HG02870 (cell line): ENCODE results near the gene GDF10.

Experiments used
- ATAC-seq: cut with Tn5 transposase; IDR thresholded peaks from one replicate; pipeline ENCODE4 v1.9.1; 2021; ENCODE audit warnings: mild to moderate bottlenecking, moderate library complexity; ENCODE audit not compliant: unreplicated experiment

GDF10 gene

DNA sequence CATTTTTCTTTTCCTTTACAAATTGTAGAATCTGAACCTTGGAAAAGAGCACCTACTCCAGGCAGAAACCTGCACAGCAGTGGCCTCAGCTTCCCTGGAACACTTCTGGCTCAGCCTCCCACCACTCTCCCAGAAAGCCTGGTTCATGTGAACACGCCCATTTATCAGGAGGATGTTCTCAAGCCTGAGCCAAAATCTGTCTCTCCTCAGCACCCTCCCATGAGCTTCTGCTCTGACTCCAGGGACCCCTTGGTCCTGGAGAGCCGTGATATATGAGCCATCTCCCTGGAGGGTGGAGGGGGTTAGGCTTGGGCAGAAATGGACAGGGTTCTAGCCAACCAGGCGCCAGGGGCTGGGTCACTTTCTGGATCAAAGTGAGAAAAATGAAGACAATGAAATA lies 32.4 kb downstream of the GDF10 start:
- no peak for ATAC-seq

DNA sequence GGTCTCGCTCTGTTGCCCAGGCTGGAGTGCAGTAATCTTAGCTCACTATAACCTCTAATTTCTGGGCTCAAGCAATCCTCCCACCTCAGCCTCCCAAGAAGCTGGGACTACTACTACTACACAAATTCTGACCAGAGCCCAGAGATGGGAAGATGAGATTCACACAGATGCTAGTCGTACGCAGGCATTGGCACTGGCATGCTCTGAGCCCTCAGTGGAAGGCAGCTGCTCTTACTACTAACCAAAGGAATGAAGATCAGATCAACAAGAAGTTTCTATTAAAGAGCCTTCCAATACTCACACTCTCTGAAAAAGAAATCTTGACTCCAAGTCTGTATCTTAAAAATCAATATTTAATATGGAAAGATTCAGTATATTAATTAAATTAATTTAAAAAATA lies 32.9 kb downstream of the GDF10 start:
- no peak for ATAC-seq

DNA sequence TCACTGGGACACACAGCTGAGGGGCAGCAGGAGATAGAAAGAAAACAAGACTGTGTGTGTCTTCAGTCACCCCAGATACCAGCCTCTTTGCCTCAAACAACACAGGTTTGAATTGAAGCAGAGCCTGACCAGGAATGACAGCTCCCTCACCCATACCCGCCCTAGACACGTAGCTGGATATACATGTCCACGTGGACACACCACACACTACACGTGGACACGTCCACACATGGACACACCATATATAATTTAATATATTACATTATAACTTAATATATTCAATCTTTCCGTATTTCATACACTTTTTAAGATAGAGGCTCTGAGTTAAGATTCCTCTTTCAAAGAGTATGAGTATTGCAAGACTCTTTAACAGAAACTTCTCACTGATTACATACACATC lies 33.5 kb downstream of the GDF10 start:
- no peak for ATAC-seq

DNA sequence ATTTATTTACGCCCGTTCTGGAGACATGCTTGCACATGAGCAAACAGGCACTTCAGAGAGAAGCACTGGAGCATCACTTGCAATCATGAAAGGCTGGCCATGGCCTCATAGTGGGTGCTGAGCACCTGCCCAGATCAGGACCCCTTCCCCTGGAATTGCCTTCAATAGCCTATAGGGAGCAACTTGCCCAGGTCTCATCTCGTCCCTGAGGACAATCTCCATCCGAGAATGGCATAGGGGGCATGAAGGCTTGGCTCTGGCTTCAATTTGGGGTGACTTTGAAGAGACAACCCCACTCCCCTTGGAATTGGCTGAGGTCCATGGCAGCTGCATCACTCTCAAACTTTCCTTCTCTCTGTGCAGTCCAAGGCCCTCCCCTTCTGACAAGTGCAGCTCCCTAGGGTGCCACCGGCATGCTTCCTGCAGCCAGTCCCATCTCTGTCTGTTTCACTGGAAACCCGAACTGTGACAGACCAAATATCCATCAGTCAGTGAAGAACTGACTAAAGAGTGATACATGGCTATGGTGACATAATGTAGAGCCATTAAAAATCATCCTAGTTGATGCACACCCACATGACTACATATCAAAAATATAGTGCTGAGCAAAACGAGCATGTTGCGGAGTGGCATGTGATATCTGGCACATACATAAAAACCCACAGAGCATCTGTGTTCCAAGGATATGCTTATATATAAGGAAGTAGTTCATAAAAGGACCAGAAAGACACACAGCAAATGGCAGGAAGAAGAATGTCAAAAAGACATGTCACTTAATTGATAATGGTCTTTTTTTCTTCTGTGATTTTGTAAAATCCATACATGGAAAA lies 34.7 kb downstream of the GDF10 start:
- ATAC-seq = no peak

DNA sequence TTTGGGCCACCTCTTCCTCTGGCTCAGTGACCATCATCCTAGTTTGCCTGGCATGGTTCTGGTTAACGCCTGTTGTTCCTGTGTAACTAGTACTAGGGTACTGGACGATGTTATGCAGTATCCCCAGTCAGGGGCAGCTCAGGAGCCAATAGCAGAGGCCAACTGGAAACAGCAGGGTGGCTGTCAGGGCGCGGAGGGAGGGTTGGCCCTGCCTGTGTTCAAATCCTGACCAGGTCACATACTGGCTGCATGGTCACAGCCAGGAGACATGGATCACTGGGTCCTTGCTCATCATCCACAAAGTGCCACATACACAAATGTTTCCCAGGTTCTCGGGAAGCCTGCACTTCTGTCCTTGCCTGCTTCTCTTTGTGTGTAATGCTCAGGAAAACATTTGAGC lies 35.9 kb downstream of the GDF10 start:
- no peak for ATAC-seq

DNA sequence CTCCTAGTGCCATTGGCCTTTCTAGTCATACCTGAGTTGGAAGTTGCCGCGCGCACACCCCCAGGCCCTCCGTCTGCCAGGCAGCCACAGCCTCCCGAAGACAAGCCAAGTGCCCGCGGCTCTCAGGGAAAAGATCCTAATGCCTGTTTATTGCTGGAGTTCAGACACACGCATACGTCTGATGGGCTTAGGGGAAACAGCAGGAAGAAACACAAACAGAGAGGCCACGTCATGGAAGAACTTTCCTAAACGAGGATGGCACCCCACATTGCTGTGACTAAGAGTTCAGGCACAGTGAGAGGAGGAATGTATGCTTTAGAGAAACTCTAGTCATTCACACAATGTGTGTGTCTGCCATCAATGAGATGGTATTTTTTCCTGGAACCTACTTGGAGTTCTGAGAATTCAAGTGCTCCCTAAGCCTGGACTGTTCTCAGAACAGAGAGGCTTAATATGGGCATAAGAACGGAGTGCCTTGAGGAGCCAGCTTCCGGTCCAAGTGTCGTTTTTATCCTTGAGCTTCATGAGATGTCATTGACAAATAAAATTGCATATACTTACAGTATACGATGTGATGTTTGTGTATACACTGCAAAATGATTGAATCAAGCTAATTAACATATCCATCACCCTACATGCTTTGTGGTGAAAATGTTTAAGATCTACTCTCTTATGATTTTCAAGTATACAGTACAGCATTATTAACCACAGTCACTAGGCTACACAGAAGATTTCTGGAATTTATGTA lies 36.6 kb downstream of the GDF10 start:
- no peak for ATAC-seq

DNA sequence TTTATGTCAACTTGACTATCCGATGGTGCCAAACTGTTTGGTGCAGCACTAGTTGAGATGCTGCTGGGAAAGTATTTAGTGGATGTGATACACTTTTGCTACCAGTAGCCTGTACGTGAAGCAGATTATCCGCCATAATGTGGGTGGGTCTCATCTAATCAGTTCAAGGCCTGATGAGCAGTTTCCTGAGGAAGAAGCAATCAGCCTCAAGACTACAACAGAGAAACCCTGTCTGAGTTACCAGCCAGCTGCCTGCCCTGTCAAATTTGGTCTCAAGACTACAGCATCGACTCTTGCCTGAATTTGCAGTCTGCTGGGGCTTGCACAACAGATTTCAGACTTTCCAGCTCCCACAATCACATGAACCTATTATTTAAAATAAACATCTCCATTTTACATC lies 37.3 kb downstream of the GDF10 start:
- no peak for ATAC-seq

DNA sequence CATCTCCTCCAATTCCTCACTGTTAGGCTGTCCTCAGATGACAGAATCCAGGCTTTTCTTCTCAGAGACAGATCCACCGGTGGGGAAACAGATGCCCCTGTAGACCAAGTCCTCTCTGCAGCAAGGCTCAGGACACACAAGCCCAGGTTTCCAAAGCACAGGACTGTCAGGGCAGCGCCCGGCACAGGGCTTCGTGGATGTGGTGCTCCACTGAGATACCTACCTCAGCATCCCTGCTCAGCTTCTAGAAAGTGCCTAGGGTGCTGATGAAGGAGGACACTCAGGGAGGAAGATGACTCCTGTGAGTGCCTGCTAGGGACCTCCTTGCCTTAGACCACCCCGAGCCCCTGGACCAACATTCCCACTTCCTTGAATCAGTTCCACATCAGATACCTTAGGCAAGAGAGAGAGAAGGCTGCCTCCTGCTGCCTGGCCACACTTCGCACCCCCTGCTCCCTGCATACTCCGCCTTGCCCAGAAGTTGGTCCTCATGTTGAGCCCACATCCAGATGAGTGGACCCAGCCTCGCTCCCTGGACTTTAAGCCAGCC lies 39.3 kb downstream of the GDF10 start:
- ATAC-seq = no peak

DNA sequence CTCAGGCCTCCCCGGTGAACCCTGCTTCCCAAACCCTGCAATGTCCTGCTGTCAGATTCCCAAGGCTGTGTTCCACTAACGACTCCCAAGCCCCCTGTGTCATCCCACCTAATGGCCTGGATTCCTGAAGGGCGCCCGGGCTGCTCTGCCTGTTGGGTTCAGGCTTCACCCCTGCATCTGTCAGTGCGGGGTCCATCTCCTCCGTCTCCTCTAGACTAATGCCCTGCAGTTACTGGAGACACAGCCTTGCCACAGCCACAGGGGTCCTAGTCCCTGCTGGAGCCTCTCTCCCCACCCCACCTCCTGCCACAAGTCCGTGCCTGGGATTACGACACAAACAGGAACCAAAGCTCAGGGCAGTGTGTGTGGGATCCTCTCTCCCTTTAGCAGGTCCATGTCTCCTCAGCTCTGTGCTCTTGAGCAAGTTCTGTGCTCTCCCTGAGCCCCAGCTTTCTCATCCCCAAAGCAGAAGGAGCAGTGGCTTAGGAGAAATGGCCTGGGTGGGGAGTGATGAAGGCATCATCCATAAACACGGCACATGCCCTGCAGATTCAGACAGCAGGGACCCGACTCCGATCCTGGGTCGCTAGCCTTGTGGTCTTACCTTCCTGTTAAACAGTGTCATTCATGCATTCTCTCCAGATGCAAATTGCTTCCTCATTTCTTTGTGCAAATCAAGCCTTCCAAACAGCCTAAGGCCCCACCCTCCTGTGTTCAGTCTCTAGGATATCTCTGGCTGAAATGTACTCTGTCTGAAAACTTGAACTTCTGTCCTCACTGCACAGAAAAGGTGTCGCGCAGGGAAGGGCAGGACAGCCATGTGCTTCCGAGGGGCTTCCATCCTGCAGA lies 40.0 kb downstream of the GDF10 start:
- ATAC-seq = no peak

DNA sequence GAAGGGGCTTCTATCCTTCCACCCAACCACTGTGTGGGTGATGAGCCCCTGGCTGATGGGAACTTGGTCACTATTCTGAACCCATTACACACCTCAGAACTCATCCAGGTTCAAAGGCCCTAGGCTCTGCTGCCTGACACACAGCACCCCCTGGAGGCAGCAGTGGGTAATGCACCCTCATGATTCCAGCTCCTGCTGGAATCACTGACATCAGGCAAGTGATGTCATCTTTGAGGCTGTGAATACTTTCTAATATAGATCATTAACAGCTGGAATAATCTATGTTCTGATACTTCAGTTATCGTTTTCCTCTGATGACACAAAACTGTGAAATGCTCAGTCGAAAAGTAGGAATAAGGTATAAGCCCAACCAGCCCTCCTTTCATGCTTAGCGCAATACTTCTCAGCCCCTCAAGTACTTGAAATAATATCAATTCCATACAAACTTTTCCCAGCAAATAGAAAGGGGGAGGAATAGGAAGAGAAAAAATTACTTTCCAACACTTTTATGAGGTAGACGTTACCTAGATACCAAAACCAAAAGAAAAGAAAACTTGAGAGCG lies 40.7 kb downstream of the GDF10 start:
- ATAC-seq = no peak

DNA sequence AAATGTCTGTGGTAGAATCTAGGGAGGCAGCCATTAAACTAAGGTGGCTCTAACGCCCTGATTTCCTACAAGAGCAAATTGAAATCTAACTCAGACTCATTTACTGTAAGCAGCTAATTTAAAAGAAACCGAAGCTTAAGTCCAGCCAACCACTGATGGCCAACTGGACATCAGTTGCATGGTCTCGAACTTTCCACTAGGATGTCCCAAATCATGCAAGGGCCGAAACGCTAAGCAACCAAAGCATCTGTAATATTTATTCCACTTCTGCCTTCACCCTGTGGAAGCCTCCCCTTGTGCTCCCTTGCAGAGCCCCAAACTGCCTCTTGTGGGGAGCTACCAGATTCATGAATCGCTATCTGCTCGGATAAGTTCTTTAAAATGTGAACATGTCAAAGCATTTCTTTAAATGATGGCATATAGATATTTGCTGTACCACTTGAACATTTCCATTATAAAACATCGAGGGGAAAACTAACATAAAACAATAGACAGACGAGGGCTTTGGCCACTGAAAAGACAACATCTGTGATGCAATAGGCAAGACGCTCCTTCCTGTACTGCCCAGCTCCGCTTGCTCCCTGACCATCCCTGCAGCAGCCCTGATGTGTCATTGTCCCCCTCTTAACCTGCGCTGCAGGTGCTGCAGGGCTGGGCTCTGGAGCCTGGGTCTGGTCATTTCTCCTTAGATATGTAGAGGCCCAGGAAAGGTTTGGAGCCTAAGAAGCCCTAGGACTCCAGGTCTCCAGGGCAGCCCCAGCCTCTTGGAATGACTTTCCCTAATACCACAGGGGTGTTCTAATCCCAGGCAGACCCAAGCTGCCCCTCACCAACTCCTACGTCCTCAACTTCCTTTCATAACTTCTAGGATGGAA lies 45.2 kb downstream of the GDF10 start:
- ATAC-seq = no peak

DNA sequence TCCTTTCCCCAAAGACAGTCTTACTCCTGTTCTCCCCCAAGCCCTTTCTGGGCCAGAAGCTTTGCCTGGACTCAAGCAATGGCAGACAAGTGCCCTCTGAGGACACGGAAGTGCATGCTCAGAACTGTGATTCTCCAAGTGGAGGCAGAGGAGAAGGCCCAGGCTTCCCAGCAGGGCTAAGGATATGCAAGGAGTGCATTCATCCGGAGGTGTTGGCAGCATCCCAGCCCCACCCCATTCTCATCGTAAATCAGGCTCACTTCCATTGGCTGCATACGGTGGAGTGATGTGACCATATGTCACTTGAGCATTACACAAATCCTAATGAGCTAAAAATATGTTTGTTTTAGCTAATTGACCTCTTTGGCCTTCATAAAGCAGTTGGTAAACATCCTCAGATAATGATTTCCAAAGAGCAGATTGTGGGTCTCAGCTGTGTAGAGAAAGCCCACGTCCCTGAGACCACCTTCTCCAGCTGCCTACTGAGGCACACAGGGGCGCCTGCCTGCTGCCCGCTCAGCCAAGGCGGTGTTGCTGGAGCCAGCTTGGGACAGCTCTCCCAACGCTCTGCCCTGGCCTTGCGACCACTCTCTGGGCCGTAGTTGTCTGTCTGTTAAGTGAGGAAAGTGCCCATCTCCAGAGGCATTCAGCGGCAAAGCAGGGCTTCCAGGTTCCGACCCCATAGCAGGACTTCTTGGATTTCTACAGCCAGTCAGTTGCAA lies 46.7 kb downstream of the GDF10 start:
- ATAC-seq = no peak

DNA sequence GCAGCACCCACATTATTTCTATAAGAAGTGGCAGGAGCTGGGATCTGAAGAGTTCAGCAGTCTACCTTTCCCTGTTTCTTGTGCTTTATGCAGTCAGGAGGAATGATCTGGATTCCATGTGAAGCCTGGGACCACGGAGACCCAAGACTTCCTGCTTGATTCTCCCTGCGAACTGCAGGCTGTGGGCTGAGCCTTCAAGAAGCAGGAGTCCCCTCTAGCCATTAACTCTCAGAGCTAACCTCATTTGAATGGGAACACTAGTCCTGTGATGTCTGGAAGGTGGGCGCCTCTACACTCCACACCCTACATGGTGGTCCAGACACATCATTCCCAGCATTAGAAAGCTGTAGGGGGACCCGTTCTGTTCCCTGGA lies 47.3 kb downstream of the GDF10 start:
- no peak for ATAC-seq

DNA sequence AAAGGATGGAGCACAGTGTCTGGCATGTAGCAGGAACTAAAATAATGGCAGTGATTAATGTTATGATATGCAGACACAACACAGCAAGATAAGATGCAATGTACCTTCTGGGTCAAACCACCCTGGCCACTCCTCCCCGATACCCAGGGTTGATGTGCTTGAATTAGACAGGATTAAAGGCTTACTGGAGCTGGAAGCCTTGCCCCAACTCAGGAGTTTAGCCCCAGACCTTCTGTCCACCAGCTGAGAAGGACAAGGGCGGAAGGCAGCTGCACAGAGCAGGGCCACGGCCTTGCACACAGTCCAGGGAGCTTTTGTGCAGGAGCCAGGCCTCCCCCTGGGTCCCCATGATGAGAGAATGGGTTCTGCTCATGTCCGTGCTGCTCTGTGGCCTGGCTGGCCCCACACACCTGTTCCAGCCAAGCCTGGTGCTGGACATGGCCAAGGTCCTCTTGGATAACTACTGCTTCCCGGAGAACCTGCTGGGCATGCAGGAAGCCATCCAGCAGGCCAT lies 48.2 kb downstream of the GDF10 start, which contains the start of gene RBP3:
Gene RBP3 (plus strand): TSS at position 226 of the 514 bp plus-strand sequence. CDS start 122 bp downstream, at position 348.
- ATAC-seq = no peak

DNA sequence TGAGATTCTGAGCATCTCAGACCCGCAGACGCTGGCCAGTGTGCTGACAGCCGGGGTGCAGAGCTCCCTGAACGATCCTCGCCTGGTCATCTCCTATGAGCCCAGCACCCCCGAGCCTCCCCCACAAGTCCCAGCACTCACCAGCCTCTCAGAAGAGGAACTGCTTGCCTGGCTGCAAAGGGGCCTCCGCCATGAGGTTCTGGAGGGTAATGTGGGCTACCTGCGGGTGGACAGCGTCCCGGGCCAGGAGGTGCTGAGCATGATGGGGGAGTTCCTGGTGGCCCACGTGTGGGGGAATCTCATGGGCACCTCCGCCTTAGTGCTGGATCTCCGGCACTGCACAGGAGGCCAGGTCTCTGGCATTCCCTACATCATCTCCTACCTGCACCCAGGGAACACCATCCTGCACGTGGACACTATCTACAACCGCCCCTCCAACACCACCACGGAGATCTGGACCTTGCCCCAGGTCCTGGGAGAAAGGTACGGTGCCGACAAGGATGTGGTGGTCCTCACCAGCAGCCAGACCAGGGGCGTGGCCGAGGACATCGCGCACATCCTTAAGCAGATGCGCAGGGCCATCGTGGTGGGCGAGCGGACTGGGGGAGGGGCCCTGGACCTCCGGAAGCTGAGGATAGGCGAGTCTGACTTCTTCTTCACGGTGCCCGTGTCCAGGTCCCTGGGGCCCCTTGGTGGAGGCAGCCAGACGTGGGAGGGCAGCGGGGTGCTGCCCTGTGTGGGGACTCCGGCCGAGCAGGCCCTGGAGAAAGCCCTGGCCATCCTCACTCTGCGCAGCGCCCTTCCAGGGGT lies 48.9 kb downstream of the GDF10 start:
- ATAC-seq = no peak

DNA sequence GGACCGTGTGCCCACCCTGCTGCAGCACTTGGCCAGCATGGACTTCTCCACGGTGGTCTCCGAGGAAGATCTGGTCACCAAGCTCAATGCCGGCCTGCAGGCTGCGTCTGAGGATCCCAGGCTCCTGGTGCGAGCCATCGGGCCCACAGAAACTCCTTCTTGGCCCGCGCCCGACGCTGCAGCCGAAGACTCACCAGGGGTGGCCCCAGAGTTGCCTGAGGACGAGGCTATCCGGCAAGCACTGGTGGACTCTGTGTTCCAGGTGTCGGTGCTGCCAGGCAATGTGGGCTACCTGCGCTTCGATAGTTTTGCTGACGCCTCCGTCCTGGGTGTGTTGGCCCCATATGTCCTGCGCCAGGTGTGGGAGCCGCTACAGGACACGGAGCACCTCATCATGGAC lies 49.5 kb downstream of the GDF10 start:
- no peak for ATAC-seq

DNA sequence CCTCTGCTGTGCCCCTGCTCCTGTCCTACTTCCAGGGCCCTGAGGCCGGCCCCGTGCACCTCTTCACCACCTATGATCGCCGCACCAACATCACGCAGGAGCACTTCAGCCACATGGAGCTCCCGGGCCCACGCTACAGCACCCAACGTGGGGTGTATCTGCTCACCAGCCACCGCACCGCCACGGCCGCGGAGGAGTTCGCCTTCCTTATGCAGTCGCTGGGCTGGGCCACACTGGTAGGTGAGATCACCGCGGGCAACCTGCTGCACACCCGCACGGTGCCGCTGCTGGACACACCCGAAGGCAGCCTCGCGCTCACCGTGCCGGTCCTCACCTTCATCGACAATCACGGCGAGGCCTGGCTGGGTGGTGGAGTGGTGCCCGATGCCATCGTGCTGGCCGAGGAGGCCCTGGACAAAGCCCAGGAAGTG lies 50.0 kb downstream of the GDF10 start:
- ATAC-seq = no peak
